SJCRH30 (cell line): ENCODE results near the gene NHERF1. TPM values are rescaled to one million over a fixed set of nuclear protein-coding genes. Genes with fewer than 3 reads are reported as not detected.

Experiments used
- DNase-seq, 2 experiments: peaks; one replicate each; pipeline ENCODE4 v3.0.0-alpha.2; 2015 to 2020
- H3K27ac ChIP-seq: fragments of 250-450 bp; sonication (Bioruptor Pico); 2 replicates; pipeline ENCODE4 v1.5.1; 2020; ENCODE audit warnings: mild to moderate bottlenecking, moderate library complexity
- H3K27me3 ChIP-seq: fragments of 250-450 bp; sonication (Bioruptor Pico); 2 replicates; pipeline ENCODE4 v1.5.1; 2020; ENCODE audit warnings: mild to moderate bottlenecking, moderate library complexity
- H3K36me3 ChIP-seq: fragments of 250-450 bp; sonication (Bioruptor Pico); 2 replicates; pipeline ENCODE4 v1.5.1; 2020; ENCODE audit warnings: mild to moderate bottlenecking, moderate library complexity
- H3K4me1 ChIP-seq: fragments of 250-450 bp; sonication (Bioruptor Pico); 2 replicates; pipeline ENCODE4 v1.5.1; 2020; ENCODE audit warnings: mild to moderate bottlenecking, moderate library complexity
- H3K4me3 ChIP-seq: fragments of 250-450 bp; sonication (Bioruptor Pico); 2 replicates; pipeline ENCODE4 v1.5.1; 2020; ENCODE audit warnings: mild to moderate bottlenecking, moderate library complexity
- H3K9me3 ChIP-seq: fragments of 250-450 bp; sonication (Bioruptor Pico); replicated peaks from 2 replicates; pipeline ENCODE4 v1.5.1; 2020; ENCODE audit warnings: mild to moderate bottlenecking, moderate library complexity
- total RNA-seq: library from RNA; depleted of rRNA; stranded (reverse); fragments of >200 nt; shearing (Covaris generic); gene quantifications from 2 replicates; pipeline ENCODE4 v1.2.3, GENCODE V29; 2014

The NHERF1 gene
- total RNA-seq, 1 experiment from 2014 or later, result 45.4 TPM

DNA sequence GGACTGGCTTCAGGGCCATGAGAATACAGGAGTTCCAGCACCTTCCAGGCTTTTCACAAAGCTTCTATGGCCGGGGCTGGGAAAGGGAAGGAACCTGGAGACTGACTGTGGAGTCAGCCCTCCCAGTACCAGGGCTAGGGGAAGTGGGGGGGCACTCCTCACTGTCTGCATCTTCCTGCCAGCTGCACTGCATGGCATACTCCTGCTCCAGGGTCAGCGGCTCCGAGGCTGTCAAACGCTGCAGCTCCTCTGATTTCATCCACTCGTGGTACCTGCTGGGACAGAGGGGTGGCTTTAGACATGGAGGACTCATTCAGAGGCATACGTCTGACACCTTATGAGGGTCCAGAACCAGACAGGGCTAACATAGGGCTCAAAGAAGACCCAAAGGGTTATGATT is 25.0 kb downstream of the NHERF1 start:
- no peak for DNase-seq
- H3K36me3 ChIP-seq, result peaks cover 30% of the 10 kb centered on the region
- peaks cover 9% of the 10 kb centered on the region; the same call in 1 of the 2 replicates for H3K4me1 ChIP-seq
- H3K9me3 ChIP-seq, result no peaks in the 10 kb centered on the region
- H3K27me3 ChIP-seq, result no peaks in the 10 kb centered on the region
- H3K4me3 ChIP-seq, result no peak overlapping the region
- H3K27ac ChIP-seq, result no peak overlapping the region

DNA sequence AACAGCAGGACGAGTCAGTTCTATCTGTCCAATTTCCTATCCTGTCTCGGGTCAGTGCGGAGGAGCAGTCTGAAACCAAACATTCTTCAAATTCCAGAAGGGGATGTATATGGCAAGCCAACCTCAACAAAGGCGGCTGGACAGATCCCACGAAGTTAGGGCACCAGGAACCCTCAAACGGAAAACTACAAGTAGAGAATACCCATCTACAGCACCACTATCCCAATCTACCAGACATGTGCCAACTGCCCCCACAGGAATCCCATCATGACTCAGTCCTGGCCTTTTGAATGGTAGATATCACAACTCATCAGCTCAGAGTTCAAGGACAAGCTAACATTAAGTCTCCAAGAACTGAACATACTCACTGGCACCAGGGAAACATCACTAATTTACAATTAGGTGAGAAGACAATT is 25.5 kb downstream of the NHERF1 start:
- Histone ChIP-seq H3K27ac (no peak overlapping the region), H3K4me1 (peaks cover 9% of the 10 kb centered on the region; the same call in 1 of the 2 replicates), H3K27me3 (no peaks in the 10 kb centered on the region), H3K36me3 (peaks cover 30% of the 10 kb centered on the region), H3K4me3 (no peak overlapping the region), H3K9me3 (no peaks in the 10 kb centered on the region)
- DNase-seq, result no peak

DNA sequence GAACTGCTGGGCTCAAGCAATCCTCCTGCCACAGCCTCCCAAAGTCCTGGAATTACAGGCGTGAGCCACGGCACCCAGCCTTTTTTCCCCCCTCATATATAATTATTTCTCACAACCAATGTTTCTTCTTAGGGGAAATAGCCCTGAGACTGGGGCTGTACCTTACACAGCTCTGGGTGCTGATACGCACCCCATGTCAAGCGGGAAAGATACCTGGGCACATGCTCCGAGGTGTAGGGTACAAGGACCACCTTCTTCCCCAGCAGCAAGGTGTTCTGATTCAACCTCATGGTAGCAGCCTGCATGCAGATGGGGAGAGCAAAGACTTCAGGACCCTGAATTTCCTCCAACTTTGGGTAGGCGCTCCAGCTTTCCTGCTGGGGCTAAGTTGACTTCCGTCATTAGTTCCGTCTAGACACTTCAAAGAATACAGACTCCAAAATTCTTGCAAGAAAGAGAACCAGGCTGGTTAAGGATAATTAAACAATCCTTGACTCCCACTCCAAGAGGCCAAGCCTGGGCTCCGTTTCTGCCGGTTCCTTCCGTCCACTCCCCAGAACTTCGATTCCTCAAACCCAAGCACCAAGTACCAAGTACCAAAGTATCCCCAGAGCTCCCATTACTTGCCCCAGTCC is 27.1 kb downstream of the NHERF1 start:
- H3K9me3 ChIP-seq, result no peaks in the 10 kb centered on the region
- DNase-seq, result no peak
- H3K36me3 ChIP-seq, result peaks cover 31% of the 10 kb centered on the region
- H3K27me3 ChIP-seq, result no peaks in the 10 kb centered on the region
- peak overlapping the region; percentile 73 for H3K4me3 ChIP-seq
- peaks cover 9% of the 10 kb centered on the region; the same call in 1 of the 2 replicates for H3K4me1 ChIP-seq
- H3K27ac ChIP-seq, result peak overlapping the region; percentile 36

DNA sequence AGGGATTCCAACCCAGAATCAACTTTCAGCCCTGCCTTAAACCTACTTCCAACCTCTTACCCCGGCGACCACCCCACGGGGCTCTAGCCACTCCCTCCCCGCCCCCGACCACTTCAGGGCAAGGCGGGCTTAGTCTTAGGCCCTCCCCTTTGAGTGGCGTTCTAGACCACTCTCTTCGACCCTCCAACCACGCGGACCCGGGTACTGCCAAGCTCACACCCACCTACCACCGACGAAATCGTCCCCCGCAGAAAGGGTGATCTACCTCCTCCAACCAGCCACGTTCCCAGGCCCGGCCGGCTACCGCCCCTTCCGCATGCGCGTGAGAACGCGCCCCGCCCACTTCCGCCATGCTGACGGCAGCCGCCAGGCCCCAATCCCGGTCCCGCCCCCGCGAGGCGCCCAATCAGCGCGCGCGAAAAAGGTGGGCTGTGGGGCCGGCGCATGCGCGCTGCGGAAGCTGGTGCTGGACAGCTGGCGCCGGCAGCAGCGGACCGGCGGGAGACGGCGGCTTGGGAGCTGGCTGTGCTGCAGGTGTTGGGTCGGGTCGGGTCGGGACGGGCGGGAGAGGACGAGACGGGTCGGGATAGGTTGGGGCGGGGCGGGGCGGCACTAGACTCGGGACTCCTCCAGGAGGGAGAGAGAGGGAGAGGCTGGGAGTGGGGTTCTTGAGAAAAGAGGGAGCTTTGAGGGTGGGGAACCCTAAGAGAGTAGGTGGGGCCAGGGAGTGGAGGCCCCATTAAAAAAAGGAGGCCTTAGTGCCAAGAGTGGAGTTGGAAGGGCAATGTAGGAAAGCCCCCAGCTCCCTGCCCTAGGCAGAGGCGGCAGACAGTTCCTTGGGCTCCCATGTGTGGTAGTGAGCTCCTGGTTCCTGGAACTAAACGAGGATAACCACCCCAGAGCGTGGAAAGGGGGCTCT is 27.9 kb downstream of the NHERF1 start, which contains the start of gene NAT9:
Gene NAT9, minus strand, starts transcription at position 302 of the 919 bp plus-strand sequence. CDS start 647 bp downstream, outside the sequence.
- no peaks in the 10 kb centered on the region for H3K27me3 ChIP-seq
- no peaks in the 10 kb centered on the region for H3K9me3 ChIP-seq
- peak within 1 kb of the TSS; percentile 73 for H3K4me3 ChIP-seq
- H3K4me1 ChIP-seq, result peaks cover 9% of the 10 kb centered on the region; the same call in 1 of the 2 replicates
- peak; percentile 99 for DNase-seq
- H3K36me3 ChIP-seq, result peaks cover 25% of the 10 kb centered on the region
- H3K27ac ChIP-seq, result peak within 1 kb of the TSS; percentile 36

DNA sequence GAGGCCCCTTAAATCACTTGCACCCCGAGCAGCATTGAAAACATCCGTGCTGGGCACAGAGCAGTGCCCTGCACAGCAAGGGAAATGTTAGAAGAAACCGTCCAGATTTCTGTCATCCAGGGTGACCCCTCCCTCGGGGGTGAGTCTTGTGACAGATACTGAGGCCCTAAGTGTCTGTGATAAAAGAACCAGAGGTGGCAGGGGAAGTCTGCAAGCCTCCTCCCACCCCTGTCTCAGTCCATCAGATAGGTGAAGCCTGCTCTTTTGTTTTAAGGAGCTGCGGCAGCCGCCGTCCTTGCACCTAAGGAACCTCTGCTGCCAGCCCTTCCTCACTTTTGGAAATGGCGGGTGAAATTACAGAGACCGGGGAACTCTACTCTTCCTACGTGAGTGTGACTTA is 28.6 kb downstream of the NHERF1 start:
- peak overlapping the region; percentile 73 for H3K4me3 ChIP-seq
- no peak overlapping the region for H3K27ac ChIP-seq
- H3K4me1 ChIP-seq, result peaks cover 9% of the 10 kb centered on the region; the same call in 1 of the 2 replicates
- no peak for DNase-seq
- no peaks in the 10 kb centered on the region for H3K27me3 ChIP-seq
- peaks cover 18% of the 10 kb centered on the region for H3K36me3 ChIP-seq
- no peaks in the 10 kb centered on the region for H3K9me3 ChIP-seq

DNA sequence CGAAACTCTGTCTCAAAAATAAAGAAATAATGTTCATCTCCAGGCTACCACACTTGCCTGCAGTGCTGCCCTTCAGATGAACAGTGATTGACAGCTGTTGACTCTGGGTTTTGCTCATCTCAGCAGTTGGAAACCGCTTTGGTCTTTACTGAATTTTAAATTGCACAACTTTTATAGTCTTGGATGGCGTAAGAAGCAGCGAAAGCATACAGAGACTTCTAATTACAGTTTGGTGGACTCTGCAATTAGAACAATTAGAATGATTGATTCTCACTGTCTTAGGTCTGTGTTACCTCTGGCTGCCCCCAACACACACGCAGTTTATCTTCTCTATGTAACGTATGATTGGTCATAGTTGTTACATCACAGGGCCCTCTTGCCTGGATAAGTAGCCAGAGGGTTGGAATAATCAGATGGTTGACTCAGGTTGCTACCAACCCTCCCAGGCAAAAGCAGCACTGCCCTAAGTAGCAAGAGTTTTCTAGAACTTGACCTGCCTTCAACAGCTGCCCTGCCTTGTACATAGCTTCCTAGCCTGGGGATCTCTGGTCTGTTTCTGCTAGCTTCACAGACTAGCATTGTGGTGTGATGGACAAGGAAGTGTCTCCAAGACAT is 29.6 kb downstream of the NHERF1 start:
- H3K4me1 ChIP-seq, result peaks cover 9% of the 10 kb centered on the region; the same call in 1 of the 2 replicates
- no peaks in the 10 kb centered on the region for H3K27me3 ChIP-seq
- no peak for DNase-seq
- H3K4me3 ChIP-seq, result no peak overlapping the region
- no peak overlapping the region for H3K27ac ChIP-seq
- H3K36me3 ChIP-seq, result peaks cover 8% of the 10 kb centered on the region
- no peaks in the 10 kb centered on the region for H3K9me3 ChIP-seq

DNA sequence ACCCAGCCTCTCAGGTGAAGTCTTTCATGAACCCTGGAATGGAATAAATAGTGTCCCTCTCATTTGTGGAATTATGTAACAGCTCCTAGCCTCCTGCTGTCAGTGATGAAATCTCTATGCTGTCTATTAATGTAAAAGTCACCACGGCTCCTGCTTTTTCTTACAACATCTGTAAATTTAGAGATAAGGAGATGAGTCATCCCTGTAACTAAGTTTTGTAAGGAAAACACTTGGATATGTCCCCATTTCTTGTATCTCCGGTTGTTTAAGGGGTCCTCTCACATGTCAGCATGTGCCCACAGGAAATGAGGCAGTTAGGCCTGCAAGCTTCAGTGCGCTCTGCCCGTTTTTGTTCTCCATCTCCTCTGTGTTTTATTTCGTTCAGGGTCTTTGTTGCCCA is 30.5 kb downstream of the NHERF1 start:
- DNase-seq, result no peak
- peaks cover 2% of the 10 kb centered on the region; the same call in 1 of the 2 replicates for H3K36me3 ChIP-seq

DNA sequence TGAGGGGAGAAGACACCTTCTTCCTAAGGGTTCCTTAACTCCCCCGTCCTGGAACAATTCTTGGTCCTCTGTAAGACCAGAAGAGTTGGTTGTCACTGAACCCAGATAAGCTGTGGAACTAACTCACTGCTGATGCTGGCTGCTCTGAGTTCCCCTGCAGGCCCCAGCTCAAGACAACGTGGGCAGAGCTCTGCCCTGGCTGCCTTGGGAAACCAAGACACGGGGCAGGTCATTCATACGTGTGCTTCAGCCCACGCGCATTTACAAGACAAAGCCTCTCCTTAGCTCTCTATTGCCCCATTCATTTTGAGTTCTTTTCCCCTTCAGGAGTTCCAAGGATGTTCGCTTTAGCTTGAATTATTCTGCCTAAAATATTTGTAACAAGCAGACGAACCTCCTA is 31.1 kb downstream of the NHERF1 start:
- Histone ChIP-seq H3K27ac (no peak overlapping the region), H3K36me3 (peaks cover 2% of the 10 kb centered on the region; the same call in 1 of the 2 replicates)
- no peak for DNase-seq

More for the DNA sequence above, 30.5 kb downstream of the NHERF1 start:
- Histone ChIP-seq H3K27me3 (no peaks in the 10 kb centered on the region), H3K27ac (no peak overlapping the region), H3K9me3 (no peaks in the 10 kb centered on the region), H3K4me3 (no peak overlapping the region), H3K4me1 (peaks cover 5% of the 10 kb centered on the region; the same call in 1 of the 2 replicates)

DNA sequence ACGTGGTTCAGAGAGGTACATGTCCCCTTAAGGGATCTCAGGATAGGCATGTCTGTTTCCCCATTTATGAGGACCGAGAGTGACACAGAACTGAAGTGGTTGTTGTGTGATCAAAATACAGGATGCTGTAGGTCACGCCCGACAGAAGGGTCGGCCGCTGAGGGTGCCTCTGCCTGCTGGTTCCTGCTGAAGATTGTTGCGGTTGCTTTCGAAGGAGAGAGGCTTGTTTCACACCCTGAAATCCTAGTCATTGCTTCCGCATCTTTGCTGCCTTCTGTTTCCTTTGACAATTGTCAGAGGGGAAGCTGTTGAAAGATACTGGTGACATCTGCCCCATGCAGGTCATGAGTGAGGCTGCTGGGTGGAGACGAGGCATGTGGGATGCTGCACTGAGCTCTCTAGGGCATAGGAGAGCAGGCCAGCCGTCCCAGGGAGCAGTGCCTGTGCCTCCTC is 31.5 kb downstream of the NHERF1 start:
- Histone ChIP-seq H3K27ac (no peak overlapping the region), H3K9me3 (no peaks in the 10 kb centered on the region), H3K27me3 (no peaks in the 10 kb centered on the region), H3K4me1 (0 out of 2 replicates have a peak, but pooled peaks cover 3% of the 10 kb centered on the region), H3K36me3 (peaks cover 2% of the 10 kb centered on the region; the same call in 1 of the 2 replicates), H3K4me3 (no peak overlapping the region)
- DNase-seq, result no peak

More for the DNA sequence above, 31.1 kb downstream of the NHERF1 start:
- Histone ChIP-seq H3K9me3 (no peaks in the 10 kb centered on the region), H3K4me1 (0 out of 2 replicates have a peak, but pooled peaks cover 3% of the 10 kb centered on the region), H3K4me3 (no peak overlapping the region), H3K27me3 (no peaks in the 10 kb centered on the region)

DNA sequence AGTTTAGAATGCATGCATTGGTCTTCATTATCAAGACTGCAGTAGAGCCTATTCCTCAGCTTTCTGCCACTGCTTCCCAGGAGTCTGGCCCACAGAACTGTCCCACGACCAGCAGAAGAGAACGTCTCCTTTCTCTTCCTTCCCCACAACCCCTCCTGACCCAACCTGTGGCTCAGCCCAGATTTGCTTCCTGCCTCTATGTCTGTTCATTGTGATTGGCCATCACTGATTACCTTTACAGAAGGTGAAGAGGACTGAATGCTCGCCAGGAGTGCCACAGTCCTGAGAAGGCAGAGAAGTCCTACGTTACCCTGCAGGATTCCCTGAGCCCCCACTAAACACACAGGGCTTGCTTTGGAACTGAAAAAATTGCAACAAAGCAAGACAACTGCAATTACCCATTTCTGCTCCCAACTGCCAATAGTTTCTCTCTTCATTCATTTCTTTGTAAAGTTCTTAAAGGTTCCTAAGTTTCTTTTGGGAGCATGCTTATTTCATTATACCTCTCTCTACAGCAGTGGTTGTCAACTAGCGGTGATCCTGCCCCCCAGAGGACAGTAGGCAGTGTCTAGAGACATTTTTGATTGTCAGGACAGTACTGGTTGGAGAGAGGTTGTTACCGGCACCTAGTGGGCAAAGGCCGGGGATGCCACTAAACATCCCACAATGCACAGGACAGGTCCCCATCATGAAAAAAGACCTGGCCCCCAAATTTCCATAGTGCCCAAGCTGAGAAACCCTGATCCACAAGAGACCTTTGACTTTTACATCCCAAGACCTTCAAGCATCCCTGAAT is 32.2 kb downstream of the NHERF1 start:
- peaks cover 2% of the 10 kb centered on the region; the same call in 1 of the 2 replicates for H3K36me3 ChIP-seq
- no peak overlapping the region for H3K4me3 ChIP-seq
- H3K27ac ChIP-seq, result no peak overlapping the region
- DNase-seq, result peak; percentile 53 to 65
- no peaks in the 10 kb centered on the region for H3K4me1 ChIP-seq
- H3K9me3 ChIP-seq, result no peaks in the 10 kb centered on the region
- no peaks in the 10 kb centered on the region for H3K27me3 ChIP-seq

DNA sequence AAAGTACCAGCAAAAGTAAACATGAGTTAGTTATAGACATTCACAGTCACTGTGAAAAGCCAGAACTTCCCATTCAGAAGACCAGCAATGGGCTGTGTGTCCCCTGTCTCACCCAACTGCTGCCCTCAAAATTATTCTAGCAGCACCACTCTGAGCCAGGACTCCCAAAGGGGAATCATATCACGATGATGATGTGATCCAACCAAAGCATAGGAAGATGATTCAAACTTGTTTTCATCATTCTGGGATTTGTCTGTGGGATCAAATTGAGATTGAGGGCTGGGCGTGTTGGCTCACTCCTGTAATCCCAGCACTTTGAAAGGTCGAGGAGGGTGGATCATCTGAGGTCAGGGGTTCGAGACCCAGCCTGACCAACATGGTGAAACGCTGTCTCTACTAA is 34.1 kb downstream of the NHERF1 start:
- H3K27ac ChIP-seq, result no peak overlapping the region
- no peak for DNase-seq
- H3K4me1 ChIP-seq, result no peaks in the 10 kb centered on the region
- peaks cover 2% of the 10 kb centered on the region; the same call in 1 of the 2 replicates for H3K36me3 ChIP-seq
- H3K9me3 ChIP-seq, result no peaks in the 10 kb centered on the region
- H3K27me3 ChIP-seq, result no peaks in the 10 kb centered on the region
- H3K4me3 ChIP-seq, result no peak overlapping the region

DNA sequence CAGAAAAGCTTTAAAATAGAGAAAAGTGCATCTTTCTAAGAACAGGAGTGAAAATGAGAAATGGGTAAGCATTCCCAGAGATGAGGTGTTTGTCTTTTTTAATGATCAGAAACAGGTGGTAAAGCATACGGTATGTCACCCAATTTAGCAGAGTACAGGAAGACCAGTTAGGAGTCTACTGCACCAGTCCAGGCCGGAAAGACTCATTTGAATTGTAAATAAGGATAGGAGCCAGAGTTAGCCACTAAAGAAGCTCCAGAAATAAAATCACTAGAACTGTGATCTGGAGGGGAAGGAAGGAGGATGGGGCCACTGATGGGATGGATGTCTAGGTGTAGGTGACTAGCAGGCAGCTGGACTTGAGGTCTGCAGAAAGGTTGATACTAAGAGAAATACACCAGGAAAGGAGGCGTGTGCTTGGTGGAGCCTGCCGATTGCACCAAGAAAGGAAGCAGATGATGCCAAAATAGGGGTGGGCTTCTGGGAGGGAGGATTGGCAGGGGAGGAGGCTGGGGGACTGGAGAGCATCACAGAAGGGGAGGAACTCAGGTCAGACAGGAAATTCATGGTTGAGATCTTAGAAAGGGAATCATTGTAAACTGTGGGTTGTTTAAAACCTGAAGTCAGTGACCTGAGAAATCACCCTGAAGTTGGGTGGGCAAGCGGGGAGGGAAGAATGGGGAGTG is 35.8 kb downstream of the NHERF1 start:
- no peak overlapping the region for H3K27ac ChIP-seq
- no peaks in the 10 kb centered on the region for H3K27me3 ChIP-seq
- no peak for DNase-seq
- H3K36me3 ChIP-seq, result peaks cover 2% of the 10 kb centered on the region; the same call in 1 of the 2 replicates
- H3K4me3 ChIP-seq, result no peak overlapping the region
- H3K4me1 ChIP-seq, result no peaks in the 10 kb centered on the region
- no peaks in the 10 kb centered on the region for H3K9me3 ChIP-seq
